HL-60 (cell line): ENCODE results near the gene RAI1.

ENCODE experiments used
- DNase-seq, 2 experiments: peaks; one replicate each; pipeline ENCODE4 v3.0.0-alpha.2; 2010 to 2020; ENCODE audit warnings: low read depth in 1 of 2, low spot score in 1 of 2
- H3K27ac ChIP-seq: fragments of 250-450 bp; sonication (Bioruptor Pico); replicated peaks from 2 replicates; pipeline ENCODE4 v1.5.1; 2020; ENCODE audit warnings: mild to moderate bottlenecking, moderate library complexity
- H3K27me3 ChIP-seq: fragments of 250-450 bp; sonication (Bioruptor Pico); 2 replicates; pipeline ENCODE4 v1.5.1; 2021; ENCODE audit warnings: mild to moderate bottlenecking, moderate library complexity; ENCODE audit not compliant: insufficient read depth, poor library complexity, severe bottlenecking
- H3K4me3 ChIP-seq: replicated peaks from 2 replicates; pipeline ENCODE4 v1.5.1; 2011; ENCODE audit warnings: mild to moderate bottlenecking, control low read depth, low read length; ENCODE audit not compliant: insufficient read depth
- CTCF ChIP-seq: IDR thresholded peaks from one replicate; pipeline ENCODE4 v1.5.1; 2011; ENCODE audit warnings: low read length, control low read depth, inconsistent platforms; ENCODE audit not compliant: insufficient read depth
- GABPA ChIP-seq: IDR thresholded peaks from 2 replicates; pipeline ENCODE4 v1.6.1; 2012; ENCODE audit warnings: low read depth
- POLR2AphosphoS5 ChIP-seq: IDR thresholded peaks from 2 replicates; pipeline ENCODE4 v1.6.1; 2012; ENCODE audit warnings: low read depth
- SPI1 ChIP-seq: IDR thresholded peaks from 2 replicates; pipeline ENCODE4 v1.6.1; 2012; ENCODE audit warnings: low read depth, mild to moderate bottlenecking, borderline replicate concordance
- TF ChIP-seq, protein P1 (sequence below): IDR thresholded peaks from 2 replicates; pipeline ENCODE4 v1.6.1; 2012; ENCODE audit warnings: low read depth; ENCODE audit not compliant: insufficient replicate concordance

RAI1 gene

GRCh38 chr17:17771498-17772201 is 90.4 kb downstream of the RAI1 start:
- no peak overlapping the region for H3K27ac ChIP-seq
- no peak for DNase-seq
- H3K27me3 ChIP-seq = no peaks in the 10 kb centered on the region
- TF ChIP-seq GABPA (no peak), CTCF (no peak)
- H3K4me3 ChIP-seq = no peak overlapping the region

DNA sequence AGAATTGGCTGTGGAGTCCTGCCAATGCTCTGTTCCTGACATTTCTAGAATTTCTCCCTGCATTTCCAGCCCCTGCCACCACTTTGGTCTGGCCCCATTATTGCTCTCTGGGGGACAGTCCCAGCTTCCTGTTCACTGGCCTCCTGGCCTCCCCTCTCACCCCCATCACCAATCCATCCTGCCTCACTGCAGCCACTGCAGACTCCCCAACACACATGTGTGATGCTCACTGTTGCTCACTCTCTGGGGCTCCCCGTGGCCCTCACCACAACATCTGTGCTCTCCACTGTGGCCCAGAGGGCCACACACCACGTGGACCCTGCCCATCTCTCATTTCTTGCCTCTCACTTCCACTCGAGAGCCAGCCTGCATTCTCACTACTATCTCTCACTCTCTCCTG is 91.0 kb downstream of the RAI1 start:
- no peak overlapping the region for H3K27ac ChIP-seq
- H3K4me3 ChIP-seq = no peak overlapping the region
- no peak for DNase-seq
- TF ChIP-seq CTCF (no peak), SPI1 (no peak), GABPA (no peak), POLR2AphosphoS5 (no peak)
- TF ChIP-seq, protein P1, sequence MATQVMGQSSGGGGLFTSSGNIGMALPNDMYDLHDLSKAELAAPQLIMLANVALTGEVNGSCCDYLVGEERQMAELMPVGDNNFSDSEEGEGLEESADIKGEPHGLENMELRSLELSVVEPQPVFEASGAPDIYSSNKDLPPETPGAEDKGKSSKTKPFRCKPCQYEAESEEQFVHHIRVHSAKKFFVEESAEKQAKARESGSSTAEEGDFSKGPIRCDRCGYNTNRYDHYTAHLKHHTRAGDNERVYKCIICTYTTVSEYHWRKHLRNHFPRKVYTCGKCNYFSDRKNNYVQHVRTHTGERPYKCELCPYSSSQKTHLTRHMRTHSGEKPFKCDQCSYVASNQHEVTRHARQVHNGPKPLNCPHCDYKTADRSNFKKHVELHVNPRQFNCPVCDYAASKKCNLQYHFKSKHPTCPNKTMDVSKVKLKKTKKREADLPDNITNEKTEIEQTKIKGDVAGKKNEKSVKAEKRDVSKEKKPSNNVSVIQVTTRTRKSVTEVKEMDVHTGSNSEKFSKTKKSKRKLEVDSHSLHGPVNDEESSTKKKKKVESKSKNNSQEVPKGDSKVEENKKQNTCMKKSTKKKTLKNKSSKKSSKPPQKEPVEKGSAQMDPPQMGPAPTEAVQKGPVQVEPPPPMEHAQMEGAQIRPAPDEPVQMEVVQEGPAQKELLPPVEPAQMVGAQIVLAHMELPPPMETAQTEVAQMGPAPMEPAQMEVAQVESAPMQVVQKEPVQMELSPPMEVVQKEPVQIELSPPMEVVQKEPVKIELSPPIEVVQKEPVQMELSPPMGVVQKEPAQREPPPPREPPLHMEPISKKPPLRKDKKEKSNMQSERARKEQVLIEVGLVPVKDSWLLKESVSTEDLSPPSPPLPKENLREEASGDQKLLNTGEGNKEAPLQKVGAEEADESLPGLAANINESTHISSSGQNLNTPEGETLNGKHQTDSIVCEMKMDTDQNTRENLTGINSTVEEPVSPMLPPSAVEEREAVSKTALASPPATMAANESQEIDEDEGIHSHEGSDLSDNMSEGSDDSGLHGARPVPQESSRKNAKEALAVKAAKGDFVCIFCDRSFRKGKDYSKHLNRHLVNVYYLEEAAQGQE = no peak
- H3K27me3 ChIP-seq = no peaks in the 10 kb centered on the region

- no peak for TF ChIP-seq CTCF
- TF ChIP-seq, protein P1 = no peak
- no peak for TF ChIP-seq GABPA
- no peak for TF ChIP-seq POLR2AphosphoS5
- TF ChIP-seq SPI1 = no peak
- no peak for DNase-seq
- H3K4me3 ChIP-seq = no peak overlapping the region
- H3K27ac ChIP-seq = no peak overlapping the region
- H3K27me3 ChIP-seq = no peaks in the 10 kb centered on the region
Measured at GRCh38 chr17:17774009-17774881, 93.0 kb downstream of the RAI1 start.
